GM12873 (cell line): ENCODE results near the gene ZFP90.

Experiments used
- TF ChIP-seq, protein P1 (sequence below): IDR thresholded peaks from 2 replicates; pipeline ENCODE4 v1.5.1; 2012; ENCODE audit warnings: low read depth, mild to moderate bottlenecking, moderate library complexity, low read length, control low read depth; ENCODE audit not compliant: insufficient read depth; ENCODE audit errors: missing control alignments

Gene ZFP90

GRCh38 chr16:68493412-68494070 lies 45.5 kb upstream of the ZFP90 start:
- TF ChIP-seq, protein P1, sequence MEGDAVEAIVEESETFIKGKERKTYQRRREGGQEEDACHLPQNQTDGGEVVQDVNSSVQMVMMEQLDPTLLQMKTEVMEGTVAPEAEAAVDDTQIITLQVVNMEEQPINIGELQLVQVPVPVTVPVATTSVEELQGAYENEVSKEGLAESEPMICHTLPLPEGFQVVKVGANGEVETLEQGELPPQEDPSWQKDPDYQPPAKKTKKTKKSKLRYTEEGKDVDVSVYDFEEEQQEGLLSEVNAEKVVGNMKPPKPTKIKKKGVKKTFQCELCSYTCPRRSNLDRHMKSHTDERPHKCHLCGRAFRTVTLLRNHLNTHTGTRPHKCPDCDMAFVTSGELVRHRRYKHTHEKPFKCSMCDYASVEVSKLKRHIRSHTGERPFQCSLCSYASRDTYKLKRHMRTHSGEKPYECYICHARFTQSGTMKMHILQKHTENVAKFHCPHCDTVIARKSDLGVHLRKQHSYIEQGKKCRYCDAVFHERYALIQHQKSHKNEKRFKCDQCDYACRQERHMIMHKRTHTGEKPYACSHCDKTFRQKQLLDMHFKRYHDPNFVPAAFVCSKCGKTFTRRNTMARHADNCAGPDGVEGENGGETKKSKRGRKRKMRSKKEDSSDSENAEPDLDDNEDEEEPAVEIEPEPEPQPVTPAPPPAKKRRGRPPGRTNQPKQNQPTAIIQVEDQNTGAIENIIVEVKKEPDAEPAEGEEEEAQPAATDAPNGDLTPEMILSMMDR: no peak

- TF ChIP-seq, protein P1: no peak
Observed at GRCh38 chr16:68496689-68497088, 42.4 kb upstream of the ZFP90 start.

DNA sequence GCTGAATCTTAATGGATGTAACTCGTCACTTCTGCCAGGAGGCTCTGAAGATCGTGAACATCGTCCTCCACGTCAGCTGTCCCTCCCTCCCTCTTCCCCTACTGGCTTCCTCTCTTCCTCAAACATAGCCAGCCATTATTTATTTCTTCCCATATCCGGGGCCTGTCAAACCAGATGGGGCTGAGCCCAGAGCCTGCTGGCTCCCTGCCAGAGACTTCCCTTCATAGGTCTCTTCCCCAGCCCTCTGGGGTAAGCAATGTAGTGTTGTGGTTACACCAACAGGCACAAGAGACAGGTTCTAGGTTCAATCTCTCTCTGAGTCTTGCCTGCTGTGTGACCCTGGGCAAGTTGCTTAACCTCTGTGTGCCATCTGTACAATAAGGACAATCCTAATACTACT lies 40.1 kb upstream of the ZFP90 start:
- TF ChIP-seq, protein P1: no peak

DNA sequence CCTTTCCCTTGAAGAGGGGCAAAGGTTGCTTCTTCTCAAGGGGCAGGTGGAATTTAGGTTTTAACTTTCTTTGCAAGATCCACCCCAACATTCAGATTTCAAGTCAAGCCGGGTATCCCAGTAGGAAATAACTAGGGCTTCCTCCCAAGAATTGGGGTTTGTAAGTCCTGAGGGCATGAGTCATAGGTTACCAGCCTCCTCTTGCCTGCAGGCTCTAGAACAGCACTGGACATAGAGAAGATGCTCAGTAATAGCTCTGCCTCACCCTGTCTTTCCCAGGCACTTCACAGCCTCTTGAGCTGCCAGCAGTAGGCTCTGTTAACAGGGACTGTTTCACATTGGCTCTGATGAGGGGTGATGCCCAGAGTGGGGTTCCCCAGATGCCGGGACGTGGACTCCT lies 35.8 kb upstream of the ZFP90 start:
- TF ChIP-seq, protein P1: no peak

DNA sequence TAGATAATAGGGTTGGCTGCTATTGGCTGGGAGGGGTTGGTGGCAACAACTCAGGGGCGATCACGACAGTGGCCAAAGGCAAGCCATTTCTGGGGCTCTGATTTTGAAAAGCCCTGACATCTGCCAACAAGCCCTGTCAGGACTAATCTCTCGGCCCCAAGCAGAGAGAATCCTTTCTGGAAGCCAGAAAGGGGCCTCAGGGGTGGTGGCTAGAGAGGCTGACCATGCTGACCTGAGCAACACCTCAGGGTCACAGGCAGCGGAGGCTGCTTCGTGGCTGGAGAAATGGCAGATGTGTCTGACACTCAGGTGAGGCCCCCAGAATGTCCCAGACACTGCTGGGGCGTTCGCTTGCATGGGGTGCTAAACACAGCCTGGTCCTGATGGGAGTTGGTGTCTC lies 35.0 kb upstream of the ZFP90 start:
- TF ChIP-seq, protein P1: no peak

- TF ChIP-seq, protein P1: no peak
Observed at GRCh38 chr16:68506331-68507053, 32.6 kb upstream of the ZFP90 start.

- TF ChIP-seq, protein P1: no peak
Observed at GRCh38 chr16:68508013-68508412, 31.1 kb upstream of the ZFP90 start.
